C4-2B (cell line): ENCODE results near the gene PSAP.

Source experiments
- ZFX ChIP-seq: fragments of 450-650 bp; IDR thresholded peaks from 2 replicates; pipeline ENCODE4 v1.6.1; 2017
- TF ChIP-seq, protein P1 (sequence below): fragments of 450-650 bp; conservative IDR thresholded peaks from 2 replicates; pipeline ENCODE4 v1.5.1; 2017; ENCODE audit warnings: mild to moderate bottlenecking

DNA sequence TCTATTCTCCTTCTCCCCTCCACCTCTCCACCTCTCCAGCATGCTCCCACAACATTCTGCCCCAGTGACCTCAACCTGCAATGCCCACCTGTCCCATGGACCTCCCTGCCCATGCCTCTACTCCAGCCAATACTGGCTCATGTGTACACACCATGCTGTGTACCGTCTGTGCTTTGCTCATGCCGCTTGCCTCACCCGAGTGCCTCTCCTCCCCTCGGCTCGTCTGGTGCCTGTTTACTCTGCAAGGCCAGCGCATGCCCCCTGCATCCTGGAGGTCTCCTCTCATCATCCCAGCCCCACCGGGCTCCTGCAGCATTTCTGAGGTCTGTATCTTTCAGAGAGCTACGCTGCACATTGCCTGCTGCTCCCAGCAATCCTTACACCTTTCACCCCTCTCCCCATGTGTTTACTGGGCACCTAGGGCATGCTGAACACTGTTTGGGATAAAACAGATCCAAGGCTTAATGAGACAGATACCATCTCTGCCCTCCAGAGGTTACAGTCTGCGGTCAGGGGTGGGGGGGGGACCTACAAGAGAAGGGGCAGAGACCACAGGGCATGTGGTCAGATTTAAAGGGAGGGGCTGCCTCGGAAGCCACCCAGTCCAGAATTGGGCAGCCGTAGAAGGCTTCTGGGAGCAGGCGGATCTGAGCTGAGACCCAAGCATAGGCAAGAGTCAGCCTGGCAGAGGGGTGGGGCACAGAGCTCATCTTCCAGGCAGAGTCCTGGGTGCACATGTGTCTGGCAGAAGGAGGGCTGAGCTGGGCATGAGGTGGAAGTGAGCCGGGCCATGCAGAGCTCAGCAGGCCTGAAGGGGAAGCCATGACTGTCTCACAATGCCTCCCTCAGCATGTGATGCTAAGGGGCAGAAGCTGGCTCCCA, 29.6 kb upstream of the PSAP start:
- TF ChIP-seq, protein P1, sequence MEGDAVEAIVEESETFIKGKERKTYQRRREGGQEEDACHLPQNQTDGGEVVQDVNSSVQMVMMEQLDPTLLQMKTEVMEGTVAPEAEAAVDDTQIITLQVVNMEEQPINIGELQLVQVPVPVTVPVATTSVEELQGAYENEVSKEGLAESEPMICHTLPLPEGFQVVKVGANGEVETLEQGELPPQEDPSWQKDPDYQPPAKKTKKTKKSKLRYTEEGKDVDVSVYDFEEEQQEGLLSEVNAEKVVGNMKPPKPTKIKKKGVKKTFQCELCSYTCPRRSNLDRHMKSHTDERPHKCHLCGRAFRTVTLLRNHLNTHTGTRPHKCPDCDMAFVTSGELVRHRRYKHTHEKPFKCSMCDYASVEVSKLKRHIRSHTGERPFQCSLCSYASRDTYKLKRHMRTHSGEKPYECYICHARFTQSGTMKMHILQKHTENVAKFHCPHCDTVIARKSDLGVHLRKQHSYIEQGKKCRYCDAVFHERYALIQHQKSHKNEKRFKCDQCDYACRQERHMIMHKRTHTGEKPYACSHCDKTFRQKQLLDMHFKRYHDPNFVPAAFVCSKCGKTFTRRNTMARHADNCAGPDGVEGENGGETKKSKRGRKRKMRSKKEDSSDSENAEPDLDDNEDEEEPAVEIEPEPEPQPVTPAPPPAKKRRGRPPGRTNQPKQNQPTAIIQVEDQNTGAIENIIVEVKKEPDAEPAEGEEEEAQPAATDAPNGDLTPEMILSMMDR: no peak
- TF ChIP-seq ZFX: no peak
